Ascending aorta (tissue), 2 donors: ENCODE measurements around the gene MYL12B. TPM values are rescaled to one million over a fixed set of nuclear protein-coding genes. Genes with fewer than 3 reads are reported as not detected.
A peak's percentile ranks its signal among the peaks of the same experiment; 100 is the strongest.

Experiments
- DNase-seq, 2 donors: peaks; one replicate each; pipeline ENCODE4 v3.0.0-alpha.2; 2019; ENCODE audit warnings: low spot score in 2 of 2
- H3K27ac ChIP-seq, 2 donors: fragments of 200-600 bp; sonication (generic); one replicate each; pipeline ENCODE4 v1.5.1; 2016 to 2017; ENCODE audit warnings: mild to moderate bottlenecking in 1 of 2
- H3K27me3 ChIP-seq: fragments of 200-600 bp; sonication (generic); one replicate; pipeline ENCODE4 v1.5.1; 2017
- H3K36me3 ChIP-seq, 2 donors: fragments of 200-600 bp; sonication (generic); one replicate each; pipeline ENCODE4 v1.5.1; 2016
- H3K4me1 ChIP-seq, 2 donors: fragments of 200-600 bp; sonication (generic); one replicate each; pipeline ENCODE4 v1.5.1; 2016 to 2017; ENCODE audit warnings: mild to moderate bottlenecking in 1 of 2
- H3K4me3 ChIP-seq, 2 donors: fragments of 200-600 bp; sonication (generic); one replicate each; pipeline ENCODE4 v1.5.1; 2016 to 2017; ENCODE audit warnings: mild to moderate bottlenecking in 1 of 2
- H3K9me3 ChIP-seq, 2 donors: fragments of 200-600 bp; sonication (generic); one replicate each; pipeline ENCODE4 v1.5.1; 2016
- intact Hi-C: fragments of 100-400 bp; cut with DNase I; formaldehyde crosslinking; loops from one replicate; pipeline ENCODE4 v1.15.1; 2023
- total RNA-seq: library from RNA; depleted of rRNA; stranded (reverse); fragments of >200 nt; gene quantifications from one replicate; pipeline ENCODE4 v1.1.0, GENCODE V29; 2016
- TF ChIP-seq, protein P1 (sequence below), 3 experiments: fragments of 200-600 bp in 2 of 3; fragments of 450-650 bp in 1 of 3; sonication (generic) in 2 of 3; IDR thresholded peaks; one replicate each; pipeline ENCODE4 v1.5.1; 2016 to 2019; ENCODE audit warnings: antibody characterized with exemption in 3 of 3, mild to moderate bottlenecking in 1 of 3, moderate library complexity in 1 of 3

Gene MYL12B
- total RNA-seq, 1 donor from 2014 or later: 198 TPM

DNA sequence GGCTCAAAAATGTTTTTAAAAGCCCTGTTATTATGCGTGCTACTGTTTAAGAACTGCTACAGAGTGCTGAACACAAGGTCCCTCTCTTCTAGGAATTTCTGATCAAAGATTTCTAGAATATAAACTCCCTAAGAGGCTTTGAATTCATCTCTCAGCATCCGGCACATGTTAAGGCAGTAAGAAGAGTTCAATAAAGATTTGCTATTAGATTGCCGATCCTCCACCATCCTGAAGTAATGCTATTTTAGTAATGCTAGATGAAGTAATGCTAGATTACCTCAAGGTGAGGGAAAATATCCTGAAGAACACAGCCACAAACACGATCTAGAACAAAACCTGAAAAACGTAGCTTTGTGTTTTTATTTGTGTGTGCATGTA lies 949 bp upstream of the MYL12B start:
- no peaks in the 10 kb centered on the region for H3K9me3 ChIP-seq
- intact Hi-C loops: loop anchor here (2.0 kb wide), 1 partner anchor 192 kb away; no protein-coding TSS in a partner anchor
- H3K27me3 ChIP-seq: no peaks in the 10 kb centered on the region
- no peak for DNase-seq
- TF ChIP-seq, protein P1, sequence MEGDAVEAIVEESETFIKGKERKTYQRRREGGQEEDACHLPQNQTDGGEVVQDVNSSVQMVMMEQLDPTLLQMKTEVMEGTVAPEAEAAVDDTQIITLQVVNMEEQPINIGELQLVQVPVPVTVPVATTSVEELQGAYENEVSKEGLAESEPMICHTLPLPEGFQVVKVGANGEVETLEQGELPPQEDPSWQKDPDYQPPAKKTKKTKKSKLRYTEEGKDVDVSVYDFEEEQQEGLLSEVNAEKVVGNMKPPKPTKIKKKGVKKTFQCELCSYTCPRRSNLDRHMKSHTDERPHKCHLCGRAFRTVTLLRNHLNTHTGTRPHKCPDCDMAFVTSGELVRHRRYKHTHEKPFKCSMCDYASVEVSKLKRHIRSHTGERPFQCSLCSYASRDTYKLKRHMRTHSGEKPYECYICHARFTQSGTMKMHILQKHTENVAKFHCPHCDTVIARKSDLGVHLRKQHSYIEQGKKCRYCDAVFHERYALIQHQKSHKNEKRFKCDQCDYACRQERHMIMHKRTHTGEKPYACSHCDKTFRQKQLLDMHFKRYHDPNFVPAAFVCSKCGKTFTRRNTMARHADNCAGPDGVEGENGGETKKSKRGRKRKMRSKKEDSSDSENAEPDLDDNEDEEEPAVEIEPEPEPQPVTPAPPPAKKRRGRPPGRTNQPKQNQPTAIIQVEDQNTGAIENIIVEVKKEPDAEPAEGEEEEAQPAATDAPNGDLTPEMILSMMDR (IDR thresholded peaks at IDR 0.05): no peak
- peak overlapping the region; percentile 94 to 96 for H3K4me3 ChIP-seq
- H3K27ac ChIP-seq: peak overlapping the region; percentile 96 to 100
- H3K4me1 ChIP-seq: peaks cover 18 to 46% of the 10 kb centered on the region in 2 donors
- H3K36me3 ChIP-seq: peaks cover 25 to 37% of the 10 kb centered on the region in 2 donors

DNA sequence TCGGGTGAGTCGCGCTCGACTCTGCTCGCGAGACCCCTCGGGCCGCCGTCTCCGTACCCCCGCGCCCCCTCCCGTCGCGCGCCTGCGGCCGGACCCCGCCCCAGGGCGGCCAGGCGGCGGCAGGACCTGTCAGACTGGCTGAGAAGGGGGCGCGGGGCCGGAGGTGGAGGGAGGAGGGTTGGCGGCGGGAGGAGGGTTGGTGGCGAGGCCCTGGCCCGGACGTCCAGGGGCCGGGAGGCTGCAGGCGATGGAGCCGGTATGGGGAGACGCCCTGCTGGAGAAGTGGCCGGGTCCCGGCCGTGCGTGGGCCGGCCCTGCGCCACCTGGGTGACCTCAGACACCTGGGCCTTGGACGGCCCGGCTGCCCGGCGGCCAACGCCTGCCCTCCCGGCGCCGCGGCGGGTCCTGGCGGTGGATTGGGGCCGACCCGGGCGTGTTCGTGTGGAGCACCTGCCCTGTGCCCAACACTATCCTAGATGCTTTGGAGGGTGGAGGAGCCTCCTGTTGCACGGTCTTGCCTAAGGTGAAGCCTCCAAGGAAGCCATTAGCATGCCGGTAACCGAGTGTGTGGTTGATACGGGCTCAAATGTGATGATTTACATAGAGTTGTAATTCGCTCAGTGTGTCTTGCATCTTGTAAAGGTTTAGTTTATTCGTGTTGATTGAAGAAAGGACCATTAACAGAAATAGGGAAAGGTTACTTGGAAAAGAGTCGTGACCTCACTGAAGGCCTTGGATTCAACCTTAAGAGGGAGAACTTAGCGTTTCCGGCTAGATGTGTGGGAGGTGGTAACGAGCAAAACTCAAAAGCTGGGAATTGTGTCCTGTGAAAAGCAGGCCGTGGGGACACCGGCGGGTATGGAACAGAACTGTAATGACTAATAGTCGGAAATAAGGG lies 550 bp downstream of the MYL12B start:
- Histone ChIP-seq H3K4me1 (peaks cover 12 to 40% of the 10 kb centered on the region in 2 donors), H3K27me3 (no peaks in the 10 kb centered on the region), H3K27ac (peak overlapping the region; percentile 96 to 100), H3K9me3 (no peaks in the 10 kb centered on the region), H3K36me3 (peaks cover 15 to 22% of the 10 kb centered on the region in 2 donors), H3K4me3 (peak overlapping the region; percentile 94 to 96)
- TF ChIP-seq, protein P1 (IDR thresholded peaks at IDR 0.05): no peak
- intact Hi-C loops: loop anchor here (2.0 kb wide), 1 partner anchor 330 kb away; no protein-coding TSS in a partner anchor
- no peak for DNase-seq

DNA sequence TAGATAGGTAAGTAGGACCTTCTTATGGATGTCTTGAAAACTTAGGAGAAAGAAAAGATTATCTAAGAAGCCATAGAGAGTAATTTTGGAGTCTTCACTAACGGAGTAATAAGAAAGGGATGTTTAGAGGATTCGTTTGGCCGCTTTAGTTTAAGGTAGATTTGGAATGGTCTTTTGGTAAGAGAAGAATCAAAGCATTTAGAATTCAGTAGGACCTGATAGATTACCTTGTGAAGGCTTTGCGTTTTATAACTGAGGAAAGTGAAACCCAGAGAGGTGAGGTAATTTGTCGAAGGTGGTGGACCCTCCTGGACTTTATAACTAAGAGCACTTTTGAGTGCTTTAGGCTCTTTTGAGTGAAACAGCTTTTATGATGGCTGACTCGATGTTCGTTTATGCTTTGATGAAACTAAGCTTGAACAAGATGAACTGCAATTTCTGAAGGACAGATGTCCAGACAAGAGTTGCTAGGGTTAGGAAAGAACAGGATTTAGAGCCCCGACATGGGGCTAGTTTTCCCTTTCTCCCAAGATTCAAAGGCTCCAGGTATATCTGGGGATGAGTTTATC lies 1.3 kb downstream of the MYL12B start:
- no peaks in the 10 kb centered on the region for H3K27me3 ChIP-seq
- DNase-seq: no peak
- intact Hi-C loops: loop anchor here (2.0 kb wide), 1 partner anchor 330 kb away; no protein-coding TSS in a partner anchor
- H3K36me3 ChIP-seq: peaks cover 7 to 15% of the 10 kb centered on the region in 2 donors
- H3K4me3 ChIP-seq: peak overlapping the region; percentile 94 to 96
- H3K9me3 ChIP-seq: no peaks in the 10 kb centered on the region
- TF ChIP-seq, protein P1 (IDR thresholded peaks at IDR 0.05): no peak
- H3K27ac ChIP-seq: peak overlapping the region; percentile 96 to 100
- H3K4me1 ChIP-seq: peaks cover 10 to 34% of the 10 kb centered on the region in 2 donors

DNA sequence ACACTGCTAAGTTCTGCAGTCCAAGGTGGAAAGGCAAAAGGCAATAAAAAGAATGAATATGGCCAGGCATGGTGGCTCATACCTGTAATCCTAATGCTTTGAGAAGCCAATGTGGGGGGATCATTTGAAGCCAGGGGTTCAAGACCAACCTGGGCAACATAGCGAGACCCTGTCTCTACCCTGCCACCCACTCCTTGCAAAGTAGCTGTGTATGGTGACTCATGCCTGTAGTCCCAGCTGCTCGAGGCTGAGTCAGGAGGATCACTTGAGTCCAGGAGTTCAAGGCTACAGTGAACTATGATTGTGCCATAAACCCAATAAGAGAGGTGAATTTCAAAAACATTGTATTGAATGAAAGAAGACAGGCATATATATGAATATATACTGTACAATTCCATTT lies 2.4 kb downstream of the MYL12B start:
- Histone ChIP-seq H3K9me3 (no peaks in the 10 kb centered on the region), H3K27me3 (no peaks in the 10 kb centered on the region), H3K36me3 (peaks cover 0 to 7% of the 10 kb centered on the region in 2 donors), H3K4me1 (peaks cover 12 to 43% of the 10 kb centered on the region in 2 donors), H3K4me3 (peak overlapping the region; percentile 94 to 96), H3K27ac (no peak overlapping the region)
- intact Hi-C loops: no loop called here
- DNase-seq: no peak
- TF ChIP-seq, protein P1 (IDR thresholded peaks at IDR 0.05): no peak

DNA sequence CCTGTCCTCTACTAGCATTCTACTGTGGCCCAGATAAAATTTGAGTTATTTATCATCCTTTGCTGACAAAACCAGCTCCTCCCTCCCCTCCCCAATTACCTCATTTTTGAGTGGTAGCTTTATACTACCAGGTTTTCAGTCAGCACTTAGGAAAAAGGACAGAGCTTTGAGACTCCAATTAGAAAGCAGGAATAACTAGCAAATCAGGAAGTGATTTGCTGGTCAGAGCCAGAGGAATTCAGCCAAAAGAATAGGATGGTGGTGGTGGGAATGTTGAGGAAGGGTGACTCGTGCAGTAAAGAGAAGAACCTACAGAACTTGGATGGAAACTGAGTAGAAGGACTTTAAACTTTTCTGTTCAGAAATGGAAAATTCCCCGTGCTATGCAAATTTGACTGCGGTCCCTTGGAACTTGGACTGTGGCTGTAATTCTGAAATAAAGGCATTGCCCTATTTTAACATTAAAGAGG lies 3.7 kb downstream of the MYL12B start:
- Histone ChIP-seq H3K4me1 (peaks cover 15 to 43% of the 10 kb centered on the region in 2 donors), H3K27ac (no peak overlapping the region), H3K36me3 (no peaks in the 10 kb centered on the region)

More for the DNA sequence above, 3.7 kb downstream of the MYL12B start:
- Histone ChIP-seq H3K9me3 (no peaks in the 10 kb centered on the region), H3K4me3 (peak overlapping the region in 1 of 2 donors; percentile 25), H3K27me3 (no peaks in the 10 kb centered on the region)
- intact Hi-C loops: no loop called here
- no peak for DNase-seq
- TF ChIP-seq, protein P1 (IDR thresholded peaks at IDR 0.05): no peak
